OCI-LY3 (cell line): ENCODE data around the gene ITGB6.

Experiments used
- H2AFZ ChIP-seq: fragments of 200-600, 300-600 bp; shearing (Covaris generic); 2 replicates; pipeline ENCODE4 v1.6.0; 2014; ENCODE audit warnings: antibody characterized with exemption, low read depth, low read length
- H3K27ac ChIP-seq: fragments of 200-600, 300-600 bp; sonication (generic); 2 replicates; pipeline ENCODE4 v1.5.1; 2014; ENCODE audit warnings: mild to moderate bottlenecking, low read length, moderate library complexity, mixed read lengths
- H3K27me3 ChIP-seq: fragments of 200-600, 300-600 bp; sonication (generic); 2 replicates; pipeline ENCODE4 v1.6.1; 2014; ENCODE audit warnings: low read depth, low read length, mixed read lengths
- H3K36me3 ChIP-seq: fragments of 200-600, 300-600 bp; sonication (generic); replicated peaks from 2 replicates; pipeline ENCODE3; 2014; ENCODE audit warnings: low read depth, low read length, mixed read lengths
- H3K4me1 ChIP-seq: fragments of 300-600, 200-600 bp; sonication (generic); 2 replicates; pipeline ENCODE4 v1.6.1; 2014; ENCODE audit warnings: low read length, mixed read lengths
- H3K4me2 ChIP-seq: fragments of 200-600, 300-600 bp; sonication (generic); 2 replicates; pipeline ENCODE4 v1.6.1; 2014; ENCODE audit warnings: low read length, mixed read lengths
- H3K4me3 ChIP-seq: fragments of 300-600, 200-600 bp; sonication (generic); 2 replicates; pipeline ENCODE4 v1.5.1; 2014; ENCODE audit warnings: antibody characterized with exemption, mild to moderate bottlenecking, low read length, moderate library complexity
- H3K79me2 ChIP-seq: fragments of 300-600, 200-600 bp; shearing (Covaris generic); 2 replicates; pipeline ENCODE4 v1.6.1; 2014; ENCODE audit warnings: mild to moderate bottlenecking, low read length, mixed read lengths
- H3K9ac ChIP-seq: fragments of 300-600, 200-600 bp; shearing (Covaris generic); 2 replicates; pipeline ENCODE4 v1.6.0; 2014; ENCODE audit warnings: mild to moderate bottlenecking, low read length, moderate library complexity
- H3K9me3 ChIP-seq: fragments of 200-600, 300-600 bp; shearing (Covaris generic); 2 replicates; pipeline ENCODE4 v1.6.1; 2014; ENCODE audit warnings: low read length, mixed read lengths; ENCODE audit not compliant: insufficient read depth
- H4K20me1 ChIP-seq: fragments of 200-600, 300-600 bp; sonication (generic); 2 replicates; pipeline ENCODE4 v1.6.1; 2016; ENCODE audit warnings: low read length, mixed read lengths; ENCODE audit not compliant: insufficient read depth
- CTCF ChIP-seq: fragments of 200-600, 300-600 bp; sonication (generic); IDR thresholded peaks from 2 replicates; pipeline ENCODE4 v1.5.1; 2014; ENCODE audit warnings: antibody characterized with exemption, low read length, low read depth
- EZH2phosphoT487 ChIP-seq: fragments of 200-600 bp; shearing (Covaris generic); IDR thresholded peaks from 2 replicates; pipeline ENCODE4 v1.6.1; 2018; ENCODE audit warnings: antibody characterized with exemption, mixed run types, low read depth

Gene ITGB6

GRCh38 chr2:160199683-160200389 lies at the start of gene ITGB6:
Gene ITGB6 (minus strand): TSS chr2:160200272. CDS start chr2:160200063, 209 bp downstream.
- Histone ChIP-seq H3K79me2 (no peaks in the 10 kb centered on the region), H3K27me3 (no peaks in the 10 kb centered on the region), H3K36me3 (no peaks in the 10 kb centered on the region), H3K9me3 (no peaks in the 10 kb centered on the region), H4K20me1 (no peaks in the 10 kb centered on the region), H3K4me3 (no peak within 1 kb of the TSS), H3K4me1 (peaks cover 14% of the 10 kb centered on the region), H3K9ac (no peak within 1 kb of the TSS), H3K27ac (no peak within 1 kb of the TSS), H2AFZ (no peak within 1 kb of the TSS), H3K4me2 (no peak within 1 kb of the TSS)
- TF ChIP-seq EZH2phosphoT487 (no peak), CTCF (no peak)

- no peak overlapping the region for H3K9ac ChIP-seq
- H4K20me1 ChIP-seq, result no peaks in the 10 kb centered on the region
- H3K4me3 ChIP-seq, result no peak overlapping the region
- no peaks in the 10 kb centered on the region for H3K9me3 ChIP-seq
- TF ChIP-seq CTCF, result no peak
- no peak for TF ChIP-seq EZH2phosphoT487
- no peak overlapping the region for H3K4me2 ChIP-seq
- H3K27me3 ChIP-seq, result peaks cover 8% of the 10 kb centered on the region; the same call in 1 of the 2 replicates
- no peak overlapping the region for H3K27ac ChIP-seq
- peaks cover 9% of the 10 kb centered on the region for H3K4me1 ChIP-seq
- no peaks in the 10 kb centered on the region for H3K36me3 ChIP-seq
- H3K79me2 ChIP-seq, result no peaks in the 10 kb centered on the region
- H2AFZ ChIP-seq, result no peak overlapping the region
Observed at GRCh38 chr2:160247296-160248035, 47.4 kb upstream of the ITGB6 start.

GRCh38 chr2:160246356-160246755 lies 46.3 kb upstream of the ITGB6 start:
- H2AFZ ChIP-seq, result no peak overlapping the region

More at GRCh38 chr2:160246356-160246755, 46.3 kb upstream of the ITGB6 start:
- Histone ChIP-seq H3K79me2 (no peaks in the 10 kb centered on the region), H3K27ac (no peak overlapping the region), H3K36me3 (no peaks in the 10 kb centered on the region), H3K4me1 (peaks cover 8% of the 10 kb centered on the region), H3K9ac (no peak overlapping the region), H4K20me1 (no peaks in the 10 kb centered on the region), H3K9me3 (no peaks in the 10 kb centered on the region), H3K27me3 (peaks cover 8% of the 10 kb centered on the region; the same call in 1 of the 2 replicates), H3K4me3 (no peak overlapping the region), H3K4me2 (no peak overlapping the region)
- TF ChIP-seq EZH2phosphoT487, result no peak
- no peak for TF ChIP-seq CTCF
